Glomerular endothelial cell (primary cell): ENCODE results near the gene SPAG17. TPM values are rescaled to one million over a fixed set of nuclear protein-coding genes. Genes with fewer than 3 reads are reported as not detected.
A peak's percentile ranks its signal among the peaks of the same experiment; 100 is the strongest.

Experiments used
- DNase-seq: peaks from one replicate; pipeline ENCODE4 v3.0.0-alpha.2; 2011; ENCODE audit warnings: low read depth, low spot score; ENCODE audit errors: extremely low read depth
- total RNA-seq: library from RNA; depleted of rRNA; stranded (reverse); fragments of >200 nt; gene quantifications from 2 replicates; pipeline ENCODE4 v1.2.3, GENCODE V29; 2015

The SPAG17 gene
- total RNA-seq, 1 donor from 2014 or later = 0.12 TPM

DNA sequence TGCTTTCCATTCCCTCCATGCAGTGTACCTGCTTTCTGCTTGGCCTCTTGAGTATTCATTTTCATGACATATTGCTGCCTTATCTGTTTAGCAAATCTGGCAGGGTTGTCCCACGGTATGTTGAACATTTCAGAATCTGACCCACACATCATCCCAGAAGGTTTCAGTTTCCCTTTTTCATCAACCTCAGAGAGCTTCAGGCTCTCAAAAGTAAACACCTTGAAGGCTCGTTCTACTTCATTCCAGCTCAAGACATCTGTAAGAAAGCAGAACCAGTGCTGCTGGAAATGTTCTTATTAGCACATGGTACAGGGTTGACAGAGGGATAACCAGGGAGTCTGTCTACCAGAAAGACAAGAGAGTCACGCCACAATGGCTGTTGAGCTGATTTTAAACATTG is 103.6 kb downstream of the SPAG17 start:
- no peak for DNase-seq

DNA sequence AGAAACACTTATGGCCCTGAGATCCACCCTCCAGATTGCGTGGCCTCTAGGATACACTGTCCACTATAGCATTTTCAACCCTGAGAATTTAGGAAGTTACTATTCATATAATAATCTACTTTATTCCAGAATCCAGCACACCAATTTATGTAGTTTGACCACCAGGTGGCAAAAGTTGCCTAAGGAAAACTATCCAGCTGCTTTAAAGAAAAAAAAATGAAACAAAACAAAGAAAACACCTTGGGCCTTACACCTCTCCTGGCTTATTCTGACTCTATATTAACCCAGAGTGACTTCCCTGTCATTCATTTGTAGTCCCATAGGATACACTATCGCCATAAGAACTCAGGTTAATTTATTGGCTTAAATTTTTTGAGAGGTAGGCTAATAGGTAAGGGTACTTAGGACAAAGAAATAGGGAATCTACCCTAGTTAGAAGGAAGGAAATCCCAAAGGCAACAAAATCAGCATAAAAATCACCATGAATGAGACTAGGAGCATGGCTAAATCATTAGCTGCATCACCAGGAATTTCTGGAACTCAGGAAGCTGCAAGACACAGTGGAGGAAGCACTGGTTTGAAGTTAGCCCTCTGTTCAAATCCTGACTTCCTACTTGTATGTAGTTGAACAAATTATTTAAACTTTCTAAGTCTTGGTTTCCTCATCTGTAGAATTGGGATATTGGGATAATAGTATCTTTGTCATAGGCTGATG is 107.5 kb downstream of the SPAG17 start:
- peak; percentile 3 for DNase-seq

DNA sequence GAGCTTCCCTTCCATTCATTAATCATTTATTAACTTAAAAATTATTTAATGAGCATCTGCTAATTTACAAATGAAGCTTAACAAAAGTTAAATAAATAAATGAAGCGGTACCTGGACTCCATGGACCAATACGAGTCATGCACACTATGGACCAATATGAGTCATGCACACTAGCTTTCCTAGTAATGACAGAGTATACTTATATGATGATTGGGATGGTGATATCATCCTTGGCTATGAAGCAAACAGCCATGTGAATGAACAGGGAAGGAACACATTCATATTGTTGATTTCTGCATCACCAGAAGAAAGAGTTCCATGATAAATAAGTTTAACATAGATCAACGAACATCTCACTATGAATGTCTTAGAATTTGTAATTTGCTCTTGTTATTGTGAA is 109.9 kb downstream of the SPAG17 start:
- DNase-seq = no peak

- no peak for DNase-seq
Measured at GRCh38 chr1:118073648-118074435, 111.2 kb downstream of the SPAG17 start.

DNA sequence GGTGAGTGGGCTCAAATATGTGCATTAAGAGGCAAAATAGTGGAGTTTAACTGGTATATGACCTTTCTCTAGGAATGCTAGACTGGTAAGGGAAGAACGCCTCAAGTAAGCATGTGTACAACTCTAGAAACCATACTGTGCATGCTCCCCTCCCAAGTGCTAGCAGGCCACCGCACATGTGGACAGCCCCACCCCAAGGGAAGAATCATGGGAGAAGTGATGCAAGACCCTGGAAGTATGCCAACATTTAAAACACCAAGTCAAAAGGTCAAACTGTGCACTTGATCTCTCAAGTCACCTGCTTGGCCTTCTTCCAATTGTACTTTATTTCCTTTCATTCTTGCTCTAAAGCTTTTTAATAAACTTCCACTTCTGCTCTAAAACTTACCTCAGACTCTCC is 135.0 kb downstream of the SPAG17 start:
- no peak for DNase-seq

DNA sequence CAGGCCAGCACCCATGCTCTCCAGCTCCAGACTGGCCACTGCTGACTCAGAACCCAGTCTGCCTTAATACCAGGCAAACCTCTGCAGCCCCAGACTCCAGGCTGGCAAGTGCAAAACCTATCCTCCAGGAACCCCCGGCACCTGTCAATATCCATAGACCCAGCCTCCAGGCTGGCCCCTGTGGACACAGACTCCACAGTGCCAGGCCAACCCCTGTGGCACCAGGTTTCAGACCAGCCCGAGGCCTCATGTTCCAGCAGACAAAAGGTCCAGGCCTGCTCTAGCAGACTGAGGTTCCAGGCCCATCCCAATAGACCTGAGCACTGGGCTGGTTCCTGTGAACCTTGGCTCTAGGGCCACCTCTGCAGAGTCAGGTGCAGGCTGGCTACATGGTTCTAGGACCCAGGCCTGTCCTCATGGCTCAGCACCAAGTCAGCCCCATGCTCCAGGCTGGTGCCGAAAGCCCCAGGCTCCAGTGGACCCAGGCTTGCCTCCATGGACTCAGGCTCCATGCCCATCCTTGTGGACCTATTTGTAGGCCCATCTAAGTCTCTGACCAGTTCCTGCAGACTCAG is 137.3 kb downstream of the SPAG17 start:
- no peak for DNase-seq

GRCh38 chr1:118047006-118047649 is 137.9 kb downstream of the SPAG17 start:
- DNase-seq = no peak

GRCh38 chr1:118043624-118044023 is 141.4 kb downstream of the SPAG17 start:
- no peak for DNase-seq

GRCh38 chr1:118042501-118042900 is 142.5 kb downstream of the SPAG17 start:
- no peak for DNase-seq

- DNase-seq = no peak
Measured at GRCh38 chr1:118039170-118039569, 145.9 kb downstream of the SPAG17 start.

DNA sequence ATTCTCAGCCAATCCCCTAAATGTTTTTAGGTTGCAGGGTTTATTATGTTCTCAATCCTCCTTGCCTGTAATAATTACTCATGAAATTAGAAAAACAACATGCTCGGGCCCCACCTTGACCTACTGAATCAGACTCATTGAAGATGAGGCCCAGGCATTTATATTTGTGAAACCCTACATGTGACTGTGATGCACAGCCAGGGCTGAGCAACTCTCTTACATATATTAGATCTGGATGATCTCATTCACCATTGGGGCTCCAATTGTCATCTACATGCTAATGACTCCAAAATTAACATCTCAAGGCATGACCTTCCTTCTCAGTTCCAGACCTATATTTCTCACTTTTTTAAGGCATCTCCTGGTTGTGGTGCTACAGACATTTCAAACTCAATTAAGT is 152.1 kb downstream of the SPAG17 start:
- DNase-seq = no peak

DNA sequence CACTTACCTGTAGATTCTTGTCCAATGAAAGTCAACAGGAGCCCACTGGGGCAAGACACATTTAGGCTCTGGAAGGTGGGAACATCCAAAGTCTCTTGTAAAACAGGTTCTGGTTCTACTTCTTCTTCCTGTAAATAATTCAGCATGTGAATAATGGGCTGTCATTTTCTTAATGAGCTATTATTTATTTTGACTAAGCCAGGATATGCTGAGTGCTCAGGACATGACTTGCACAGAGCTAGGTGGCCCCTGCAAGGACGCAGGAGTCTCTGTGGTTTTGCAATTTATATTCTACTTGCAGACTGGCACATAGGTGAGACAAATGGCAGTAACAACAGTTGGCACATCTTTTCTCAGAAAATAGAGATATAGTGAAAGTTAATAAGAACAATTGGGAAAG is 156.8 kb downstream of the SPAG17 start:
- no peak for DNase-seq

- DNase-seq = no peak
Measured at GRCh38 chr1:118023199-118023598, 161.8 kb downstream of the SPAG17 start.

DNA sequence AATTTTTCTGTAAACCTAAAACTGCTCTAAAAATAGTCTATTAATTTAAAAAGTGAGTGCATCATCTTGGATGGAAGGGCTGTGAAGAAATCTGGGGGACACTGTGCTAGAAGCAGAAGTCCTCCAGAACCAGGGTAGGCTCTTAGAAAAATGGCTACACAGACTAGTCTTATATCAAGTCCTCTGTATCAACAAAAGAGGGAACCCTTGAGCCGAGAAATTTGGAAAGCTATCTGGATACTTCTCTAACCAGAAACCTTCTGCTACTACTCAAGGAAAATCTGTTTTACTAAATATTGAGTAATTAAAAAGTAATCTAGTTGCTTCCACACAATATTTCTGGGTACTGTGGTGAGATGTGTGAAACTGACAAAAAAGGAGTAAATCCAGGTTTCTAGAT is 163.4 kb downstream of the SPAG17 start:
- DNase-seq = no peak

DNA sequence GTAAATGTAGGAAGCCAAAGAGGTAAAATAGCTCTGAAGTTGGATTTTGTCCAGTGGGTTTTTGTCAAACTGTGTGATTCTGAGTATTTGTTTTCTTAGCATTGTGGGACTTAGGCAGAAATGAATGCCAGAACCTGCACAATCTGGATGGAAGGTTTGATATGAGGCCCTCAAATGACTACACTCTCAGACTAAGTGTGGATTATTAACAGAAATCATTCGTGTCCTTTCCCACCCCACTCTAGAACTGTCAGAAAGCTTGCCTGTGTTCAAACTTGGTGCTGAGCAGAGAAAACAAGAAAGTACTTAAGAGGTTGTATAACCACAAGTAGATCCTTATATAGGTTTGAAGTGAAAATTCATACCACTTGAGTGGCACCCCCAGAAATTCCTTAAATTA is 167.0 kb downstream of the SPAG17 start:
- DNase-seq = no peak

- no peak for DNase-seq
Measured at GRCh38 chr1:118013938-118014337, 171.1 kb downstream of the SPAG17 start.

DNA sequence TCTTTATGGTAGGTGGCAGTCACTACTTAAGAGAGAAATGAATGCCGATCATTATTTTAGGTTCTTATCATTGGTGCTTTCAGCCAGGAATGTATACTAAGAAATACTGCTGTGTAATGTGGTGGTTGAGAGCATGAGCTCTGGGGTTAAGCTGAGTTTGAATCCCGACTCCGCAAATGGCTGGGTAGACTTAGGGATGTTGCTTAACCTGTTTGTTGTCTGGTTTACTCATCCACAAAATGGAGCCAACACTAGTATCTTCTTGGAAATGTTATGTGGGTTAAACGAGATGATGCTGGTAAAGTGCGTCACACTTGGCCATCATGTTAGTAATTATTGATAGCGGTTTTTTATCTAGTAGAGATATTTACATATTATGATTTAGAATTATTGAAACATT is 171.7 kb downstream of the SPAG17 start:
- DNase-seq = no peak

DNA sequence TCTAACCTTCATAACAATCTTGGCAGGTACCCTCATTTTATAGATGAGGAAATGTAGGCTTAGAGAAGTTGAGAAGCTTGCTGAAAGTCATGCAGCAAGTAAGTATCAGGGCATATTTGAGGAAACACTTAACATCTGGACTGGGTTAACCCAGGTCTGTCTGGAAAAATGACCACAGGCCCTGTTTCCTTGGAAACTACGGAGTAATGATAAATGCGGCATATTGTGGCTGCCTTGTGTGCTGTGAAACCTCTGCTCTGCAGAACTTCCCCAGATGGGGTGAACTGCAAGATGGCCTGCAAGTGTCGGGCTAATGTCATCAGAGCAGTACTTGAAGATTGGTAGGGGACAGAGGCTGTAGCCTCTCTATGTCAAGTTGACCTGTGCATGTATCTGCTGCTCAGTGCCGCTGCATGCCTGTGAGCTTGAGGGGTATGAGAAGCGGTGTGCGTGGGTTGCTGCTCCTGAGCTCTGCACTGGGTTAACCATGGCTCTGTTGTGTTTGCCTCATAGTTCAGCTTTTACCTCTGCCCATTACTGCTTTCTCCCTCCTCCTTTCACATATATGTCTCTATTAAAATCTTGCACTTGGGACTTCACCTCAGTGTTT is 172.4 kb downstream of the SPAG17 start:
- DNase-seq = no peak

DNA sequence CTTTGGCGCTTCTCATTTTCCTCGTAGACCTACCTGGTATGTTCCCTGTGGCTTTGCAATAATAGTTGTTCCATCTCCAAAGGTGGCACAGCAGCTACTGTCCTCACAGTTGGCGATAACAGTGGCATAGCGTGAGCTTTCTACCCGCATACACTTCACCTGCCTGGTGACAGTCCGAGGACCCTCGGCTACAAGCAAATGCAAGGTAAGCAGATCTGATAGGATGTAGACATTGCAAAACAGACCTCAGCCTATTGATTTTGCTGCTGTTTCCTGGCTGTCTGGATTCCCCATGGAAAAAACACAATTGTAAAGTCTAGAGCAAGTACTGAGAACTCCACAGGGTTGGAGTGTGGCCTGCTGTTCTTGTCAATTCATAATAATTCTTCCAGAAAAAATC is 177.0 kb downstream of the SPAG17 start:
- no peak for DNase-seq

GRCh38 chr1:118007391-118007790 is 177.6 kb downstream of the SPAG17 start:
- no peak for DNase-seq

- DNase-seq = no peak
Measured at GRCh38 chr1:118004312-118004711, 180.7 kb downstream of the SPAG17 start.
